ENCODE measurements around the gene CABLES2.

CABLES2 gene

DNA sequence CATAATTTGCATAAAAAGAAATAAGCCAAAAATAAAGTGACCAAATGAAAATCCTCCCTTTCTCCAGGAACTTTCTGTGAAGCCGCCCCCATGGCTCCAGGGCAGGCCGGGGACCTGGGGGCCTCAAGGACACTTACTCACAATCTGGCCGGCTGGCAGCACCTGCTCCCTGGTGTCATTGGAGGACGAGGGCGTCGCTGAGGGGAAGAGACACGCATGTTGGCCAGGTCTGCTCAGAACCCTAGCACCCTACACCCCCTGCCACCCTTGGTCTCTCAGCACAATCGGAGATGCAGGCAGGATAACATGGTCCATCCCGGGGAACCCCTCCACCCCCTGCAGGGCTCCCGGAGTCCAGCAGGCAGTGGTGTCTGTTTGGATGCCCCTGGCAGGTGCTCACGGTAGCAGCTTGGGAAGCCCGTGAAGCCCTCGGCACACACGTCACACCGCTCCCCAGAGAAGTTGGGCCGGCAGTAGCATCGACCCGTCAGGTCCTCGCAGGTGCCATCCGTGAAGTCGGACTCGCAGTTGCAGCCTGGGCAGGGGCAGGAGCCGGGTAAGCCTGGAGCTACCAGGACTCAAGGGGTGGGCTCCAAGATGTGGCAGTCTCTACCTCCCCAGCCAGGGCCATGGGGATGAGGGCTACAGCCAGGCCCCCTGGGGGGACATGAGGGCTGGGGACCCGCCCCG is 61.3 kb downstream of the CABLES2 start:
- DNase-seq: no peak

DNA sequence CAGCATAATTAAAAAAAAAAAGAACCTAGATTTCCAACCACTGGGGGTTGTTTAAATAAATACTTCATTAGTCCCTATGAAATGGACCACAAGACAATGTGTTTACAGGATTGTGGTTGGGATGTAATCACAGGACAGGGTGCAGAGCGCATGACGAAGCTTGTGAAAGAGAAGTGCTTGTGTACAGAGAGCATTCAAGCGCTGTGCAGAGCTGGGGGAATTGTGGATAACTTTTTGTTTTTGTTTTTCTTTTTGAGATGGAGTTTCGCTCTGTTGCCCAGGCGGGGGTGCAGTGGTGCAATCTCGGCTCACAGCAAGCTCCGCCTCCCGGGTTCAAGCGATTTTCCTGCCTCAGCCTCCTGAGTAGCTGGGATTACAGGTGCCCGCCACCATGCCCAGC is 62.3 kb downstream of the CABLES2 start:
- DNase-seq: no peak

GRCh38 chr20:62344092-62344491 is 63.0 kb downstream of the CABLES2 start:
- no peak for DNase-seq

GRCh38 chr20:62342910-62343309 is 64.2 kb downstream of the CABLES2 start:
- no peak for DNase-seq

GRCh38 chr20:62339647-62340062 is 67.4 kb downstream of the CABLES2 start:
- peak in 1 of 2 donors; percentile 33 for DNase-seq
